Activated naive CD8-positive, alpha-beta T cell treated with anti-CD3 and anti-CD28 coated beads, Interleukin-2, amount 50 U/mL, for 24 hours (primary cell): Measurements from ENCODE around the gene C1QTNF5.
A peak's percentile ranks its signal among the peaks of the same experiment; 100 is the strongest.

Experiments
- ATAC-seq: fragments of 150-1000 bp; cut with Tn5 transposase; one replicate; pipeline ENCODE4 v1.10.0; 2021
- DNase-seq: peaks from one replicate; pipeline ENCODE4 v3.0.0; 2021
- H3K27ac Mint-ChIP-seq: one replicate; pipeline ENCODE4 v1.8.0; 2021; ENCODE audit warnings: mild to moderate bottlenecking, mixed read lengths
- H3K27me3 Mint-ChIP-seq: one replicate; pipeline ENCODE4 v1.8.0; 2021; ENCODE audit warnings: mixed read lengths
- H3K36me3 Mint-ChIP-seq: one replicate; pipeline ENCODE4 v1.8.0; 2021; ENCODE audit warnings: low read depth, mixed read lengths
- H3K4me1 Mint-ChIP-seq: one replicate; pipeline ENCODE4 v1.8.0; 2021; ENCODE audit warnings: mixed read lengths
- H3K4me3 Mint-ChIP-seq: one replicate; pipeline ENCODE4 v1.8.0; 2021; ENCODE audit warnings: mild to moderate bottlenecking, moderate library complexity, mixed read lengths
- H3K9me3 Mint-ChIP-seq: one replicate; pipeline ENCODE4 v1.8.0; 2021; ENCODE audit warnings: mixed read lengths

C1QTNF5 gene

DNA sequence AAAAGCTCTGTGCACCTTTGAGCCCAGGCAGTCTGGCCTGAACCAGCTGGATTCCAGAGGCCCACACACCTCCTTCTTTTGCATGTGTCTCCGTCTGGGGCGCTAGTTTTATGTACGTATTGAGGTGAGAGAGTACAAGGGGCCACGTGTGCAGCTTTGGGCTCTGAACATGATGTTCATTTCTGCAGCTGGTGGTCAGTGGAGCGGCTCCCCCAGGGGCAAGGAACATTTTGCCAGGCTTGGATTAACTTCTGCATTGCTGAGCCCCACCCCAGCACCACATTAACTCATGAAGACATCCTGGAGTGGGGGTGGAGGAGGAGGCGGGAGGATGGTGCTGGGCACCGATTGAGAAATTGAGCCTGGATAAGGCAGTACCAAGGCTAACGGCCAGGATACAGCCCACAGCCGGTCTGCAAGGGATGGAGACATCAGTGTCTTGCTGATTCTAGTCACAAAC is 27.0 kb upstream of the C1QTNF5 start:
- no peak for DNase-seq
- ATAC-seq: no peak
- Mint-ChIP-seq H3K27ac (no peak overlapping the region), H3K27me3 (peaks cover 41% of the 10 kb centered on the region), H3K36me3 (no peaks in the 10 kb centered on the region), H3K9me3 (no peaks in the 10 kb centered on the region), H3K4me1 (peaks cover 3% of the 10 kb centered on the region), H3K4me3 (no peak overlapping the region)

DNA sequence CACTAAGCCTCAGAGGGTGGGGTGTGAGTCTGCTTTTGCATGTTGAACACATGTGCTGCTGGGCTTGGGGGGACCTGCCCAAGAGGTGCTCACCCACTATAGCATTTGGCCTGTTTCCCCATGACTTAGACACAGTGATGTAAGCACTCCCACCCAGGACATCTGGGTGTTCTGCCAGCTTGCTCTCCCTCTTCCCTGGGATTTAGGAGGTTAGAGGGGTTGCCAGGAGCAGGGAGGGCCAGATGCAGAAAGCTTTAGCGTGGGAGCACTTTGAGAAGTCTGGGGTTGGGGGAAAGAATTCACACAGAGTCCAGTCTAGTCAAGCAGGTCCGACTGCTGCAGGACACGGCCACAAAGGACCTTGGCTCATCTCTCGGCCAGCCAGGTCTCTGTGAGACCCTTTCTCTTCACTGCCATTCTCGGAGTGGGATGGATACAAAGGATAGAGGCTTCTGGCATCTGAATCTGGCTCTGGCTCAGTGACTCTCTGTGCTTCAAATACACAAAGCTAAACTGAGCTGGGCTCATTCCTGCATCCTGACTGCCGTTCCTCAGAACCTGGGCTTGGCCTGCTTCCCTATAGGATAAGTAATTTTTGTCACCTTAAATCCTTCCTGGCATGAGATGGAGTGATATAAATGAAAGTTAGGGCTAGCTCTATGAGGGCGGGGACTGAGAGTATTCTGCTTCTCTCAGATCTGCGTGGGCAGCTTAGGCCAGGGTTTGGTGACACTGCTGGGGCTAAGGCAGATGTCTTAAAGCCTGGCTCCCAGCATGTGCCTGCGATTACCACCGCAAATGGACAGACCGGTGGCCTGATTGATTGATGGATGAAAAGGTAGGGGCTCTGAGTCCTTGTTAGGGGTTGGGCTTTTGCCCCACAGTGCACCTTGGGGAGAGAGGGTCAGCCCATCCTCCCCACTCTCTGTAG is 26.3 kb upstream of the C1QTNF5 start:
- ATAC-seq (no peak), DNase-seq (no peak)
- H3K27me3 Mint-ChIP-seq: peaks cover 45% of the 10 kb centered on the region
- no peak overlapping the region for H3K4me3 Mint-ChIP-seq
- peaks cover 3% of the 10 kb centered on the region for H3K4me1 Mint-ChIP-seq
- H3K27ac Mint-ChIP-seq: no peak overlapping the region
- H3K9me3 Mint-ChIP-seq: no peaks in the 10 kb centered on the region
- no peaks in the 10 kb centered on the region for H3K36me3 Mint-ChIP-seq

DNA sequence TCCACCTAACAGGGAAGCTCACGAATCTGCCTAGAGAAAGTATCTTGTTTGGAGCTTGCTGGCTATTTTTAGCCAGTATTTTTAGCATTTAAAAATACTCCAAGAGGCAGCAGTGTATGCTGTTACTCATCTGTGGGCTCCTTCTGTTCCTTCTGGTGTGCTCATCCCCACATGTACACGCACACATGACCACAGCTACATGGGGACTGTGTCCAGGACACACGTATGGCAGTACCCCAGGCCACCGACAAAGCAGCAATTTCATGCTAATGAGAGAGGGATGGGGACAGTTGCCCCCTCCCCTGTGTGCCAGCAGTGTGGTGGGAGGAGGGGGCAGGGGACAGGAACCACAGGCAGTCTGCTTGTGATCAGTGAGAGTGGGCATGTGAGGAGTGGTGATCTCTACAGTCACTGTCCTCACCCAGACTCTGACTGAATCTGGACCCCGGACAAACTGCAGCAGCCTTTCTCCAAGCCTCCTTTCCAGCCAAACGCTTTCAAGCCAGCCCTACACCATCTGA is 24.4 kb upstream of the C1QTNF5 start:
- H3K27me3 Mint-ChIP-seq: peaks cover 46% of the 10 kb centered on the region
- no peak overlapping the region for H3K27ac Mint-ChIP-seq
- H3K9me3 Mint-ChIP-seq: no peaks in the 10 kb centered on the region
- H3K4me3 Mint-ChIP-seq: no peak overlapping the region
- H3K36me3 Mint-ChIP-seq: no peaks in the 10 kb centered on the region
- no peak for ATAC-seq
- peaks cover 3% of the 10 kb centered on the region for H3K4me1 Mint-ChIP-seq
- DNase-seq: no peak

DNA sequence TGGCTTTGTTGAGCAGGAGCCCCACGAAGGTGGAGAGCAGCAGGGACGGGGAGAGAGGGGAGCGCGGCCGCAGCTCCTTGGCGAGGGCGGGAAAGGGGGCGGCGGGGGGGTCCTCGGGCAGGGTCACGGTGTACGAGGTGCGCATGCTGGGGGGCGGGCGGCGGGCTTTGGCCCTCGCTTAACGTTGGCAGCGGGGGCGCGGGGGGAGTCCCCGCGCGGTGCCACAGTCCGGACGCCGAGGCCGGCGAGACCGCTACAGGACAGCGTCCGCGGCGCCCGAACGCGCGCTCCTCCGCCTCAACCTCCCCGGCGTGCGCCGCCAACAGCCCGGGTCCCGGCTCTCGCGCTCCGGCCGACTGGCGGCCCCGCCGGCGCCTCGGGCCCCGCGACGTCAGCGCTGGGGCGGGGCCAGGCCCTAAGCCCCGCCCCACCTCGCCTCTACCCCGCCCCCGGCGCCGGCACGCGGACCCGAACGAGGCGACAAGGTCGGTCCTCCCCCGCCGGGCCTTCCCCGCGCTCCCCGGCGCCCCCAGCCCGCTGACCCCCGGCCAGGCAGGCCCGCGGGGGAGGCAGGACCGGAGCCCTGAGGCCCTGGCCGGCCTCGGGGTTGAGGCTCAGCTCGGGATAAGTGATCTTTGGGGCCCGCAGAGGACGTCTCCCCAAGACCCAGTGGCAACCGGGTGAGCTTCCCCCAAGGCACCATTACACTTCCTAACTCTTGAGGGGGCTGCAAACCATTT is 23.3 kb upstream of the C1QTNF5 start:
- Mint-ChIP-seq H3K4me1 (peaks cover 6% of the 10 kb centered on the region), H3K27ac (no peak overlapping the region), H3K9me3 (no peaks in the 10 kb centered on the region), H3K4me3 (no peak overlapping the region), H3K36me3 (no peaks in the 10 kb centered on the region), H3K27me3 (peaks cover 44% of the 10 kb centered on the region)
- peak; percentile 59 for ATAC-seq
- peak; percentile 63 for DNase-seq

DNA sequence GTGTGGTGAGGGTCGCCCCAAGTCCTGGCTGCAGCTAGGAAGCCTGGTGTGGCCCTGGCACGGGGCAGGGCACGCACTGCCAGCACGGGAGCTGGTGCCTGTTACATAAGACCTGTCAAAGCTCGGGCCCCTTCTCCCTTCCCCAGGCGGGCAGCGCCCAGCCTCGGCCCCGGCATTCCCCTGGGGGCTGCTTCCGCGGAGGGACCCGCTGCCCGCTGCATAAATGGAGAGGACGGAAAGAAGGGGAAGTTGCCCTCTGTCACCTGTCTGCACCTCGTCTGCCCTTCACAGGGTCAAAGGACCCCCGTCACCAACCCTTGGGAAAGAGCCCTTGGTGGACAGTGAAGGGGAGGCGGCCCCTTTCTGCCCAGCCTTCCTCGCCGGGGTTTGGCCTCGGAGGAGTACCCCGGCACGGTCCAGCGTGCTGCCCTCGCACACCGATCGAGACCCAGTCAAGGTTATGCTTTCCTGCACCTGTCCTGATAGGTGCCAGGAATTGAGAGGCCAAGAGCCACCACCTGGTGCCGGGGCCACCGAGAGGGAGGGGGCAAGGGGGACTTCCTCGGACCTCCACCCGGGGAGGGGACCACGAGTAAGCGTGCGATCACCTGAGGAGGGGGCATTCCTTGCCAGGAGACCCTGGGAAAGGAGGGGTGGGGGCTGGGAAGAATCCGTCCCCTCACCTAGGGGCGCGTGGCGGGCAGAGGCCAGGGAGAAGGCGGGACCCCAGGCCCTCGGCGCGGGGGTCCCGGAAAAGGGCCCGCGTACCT is 22.6 kb upstream of the C1QTNF5 start:
- Mint-ChIP-seq H3K36me3 (no peaks in the 10 kb centered on the region), H3K27ac (no peak overlapping the region), H3K4me1 (peaks cover 6% of the 10 kb centered on the region), H3K4me3 (no peak overlapping the region), H3K9me3 (no peaks in the 10 kb centered on the region), H3K27me3 (peaks cover 44% of the 10 kb centered on the region)
- ATAC-seq: no peak
- DNase-seq: no peak

DNA sequence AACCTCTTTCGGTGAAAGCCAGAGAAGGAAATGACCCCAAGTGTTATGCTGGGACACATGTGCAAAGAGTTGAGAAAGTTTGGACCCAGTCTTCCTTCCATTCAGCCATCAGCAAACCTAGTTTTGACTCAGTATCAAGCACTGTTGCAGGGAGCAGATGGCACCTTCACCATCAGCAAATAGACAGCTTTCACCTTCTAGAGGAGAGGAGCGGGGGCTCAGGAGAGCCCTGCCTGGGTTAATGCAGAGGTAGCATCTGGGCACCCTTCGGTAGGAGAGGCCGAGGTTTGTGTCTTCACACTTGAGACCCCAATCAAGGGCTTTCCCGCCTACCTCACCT is 22.0 kb upstream of the C1QTNF5 start:
- DNase-seq (no peak), ATAC-seq (no peak)
- Mint-ChIP-seq H3K4me1 (peaks cover 6% of the 10 kb centered on the region), H3K4me3 (no peak overlapping the region), H3K27me3 (peaks cover 46% of the 10 kb centered on the region), H3K9me3 (no peaks in the 10 kb centered on the region), H3K36me3 (no peaks in the 10 kb centered on the region), H3K27ac (no peak overlapping the region)

DNA sequence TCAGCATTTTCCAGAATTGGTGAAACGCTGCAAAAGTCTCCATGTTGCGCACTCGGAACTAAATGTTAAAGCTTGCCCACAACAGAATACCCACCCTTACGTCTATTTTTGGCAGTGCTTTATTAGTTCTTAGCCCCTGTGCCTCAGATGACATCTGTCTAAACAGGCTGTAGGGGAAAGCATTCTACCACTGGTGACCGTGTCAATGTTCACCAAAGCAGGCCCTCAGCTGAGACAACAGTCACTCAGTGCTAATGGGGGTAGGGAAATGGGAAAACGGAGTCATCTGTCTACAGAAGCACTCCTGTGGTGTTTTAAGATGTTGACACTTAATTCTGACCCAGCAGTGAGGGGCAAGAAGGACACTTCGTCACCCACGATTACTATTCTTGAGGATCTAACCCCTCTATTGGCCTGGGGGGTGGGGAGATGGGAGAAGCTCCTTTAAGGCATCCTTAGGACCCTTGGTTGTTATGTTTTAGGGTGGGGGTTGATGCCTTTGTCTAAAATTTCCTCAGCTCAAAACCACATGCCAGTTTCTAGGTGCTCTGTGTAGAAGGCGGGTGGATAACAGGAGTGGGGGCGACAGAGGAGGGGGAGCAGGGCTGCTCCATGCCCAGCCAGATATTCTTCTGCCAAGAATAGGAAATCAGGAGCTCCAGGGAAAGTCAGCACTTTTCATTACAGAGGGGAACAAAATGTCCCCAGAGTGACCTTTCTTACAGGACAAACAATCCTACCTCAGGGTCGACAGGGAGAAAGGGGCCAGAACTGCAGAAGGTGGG is 21.4 kb upstream of the C1QTNF5 start:
- no peaks in the 10 kb centered on the region for H3K36me3 Mint-ChIP-seq
- ATAC-seq (no peak), DNase-seq (no peak)
- no peak overlapping the region for H3K4me3 Mint-ChIP-seq
- H3K27ac Mint-ChIP-seq: no peak overlapping the region
- H3K27me3 Mint-ChIP-seq: peaks cover 45% of the 10 kb centered on the region
- peaks cover 6% of the 10 kb centered on the region for H3K4me1 Mint-ChIP-seq
- no peaks in the 10 kb centered on the region for H3K9me3 Mint-ChIP-seq

DNA sequence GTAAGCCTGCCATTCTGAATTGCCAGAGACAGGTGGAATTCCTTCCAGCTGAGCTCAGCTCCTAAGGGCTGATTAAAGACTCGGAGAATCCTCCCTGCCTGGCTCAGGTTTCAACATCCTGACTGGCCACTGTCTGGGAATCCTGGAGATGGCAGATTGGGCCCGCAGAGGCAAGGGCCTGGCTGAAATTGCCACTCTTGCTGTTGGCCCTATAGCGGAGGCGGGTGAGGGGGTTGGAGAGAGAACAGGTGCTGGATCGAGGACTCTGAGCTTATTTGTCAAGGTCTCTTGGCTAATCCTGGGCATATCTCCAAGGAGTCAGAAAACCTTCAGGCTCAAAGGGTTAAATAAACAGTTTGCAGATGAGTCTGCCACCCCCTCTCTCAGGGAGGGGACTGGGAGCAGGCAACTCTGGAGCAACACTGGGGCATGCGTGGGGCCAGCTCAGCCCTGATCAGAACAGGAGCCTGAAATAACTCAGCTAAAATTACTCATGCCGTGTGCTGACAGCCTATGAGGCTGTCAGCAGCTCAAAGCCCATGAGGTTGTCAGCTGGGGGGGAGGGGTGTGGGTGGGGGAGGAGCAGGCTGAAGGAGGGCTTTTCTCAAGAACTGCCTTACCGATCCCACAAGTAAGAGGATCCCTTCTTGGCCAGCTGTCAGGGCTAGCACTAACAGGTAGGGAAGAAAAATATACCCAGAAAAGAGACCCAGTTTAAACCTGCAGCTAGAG is 20.5 kb upstream of the C1QTNF5 start:
- Mint-ChIP-seq H3K27me3 (peaks cover 41% of the 10 kb centered on the region), H3K27ac (no peak overlapping the region), H3K36me3 (no peaks in the 10 kb centered on the region), H3K4me1 (peaks cover 10% of the 10 kb centered on the region), H3K4me3 (no peak overlapping the region), H3K9me3 (no peaks in the 10 kb centered on the region)
- no peak for DNase-seq
- ATAC-seq: peak; percentile 67

DNA sequence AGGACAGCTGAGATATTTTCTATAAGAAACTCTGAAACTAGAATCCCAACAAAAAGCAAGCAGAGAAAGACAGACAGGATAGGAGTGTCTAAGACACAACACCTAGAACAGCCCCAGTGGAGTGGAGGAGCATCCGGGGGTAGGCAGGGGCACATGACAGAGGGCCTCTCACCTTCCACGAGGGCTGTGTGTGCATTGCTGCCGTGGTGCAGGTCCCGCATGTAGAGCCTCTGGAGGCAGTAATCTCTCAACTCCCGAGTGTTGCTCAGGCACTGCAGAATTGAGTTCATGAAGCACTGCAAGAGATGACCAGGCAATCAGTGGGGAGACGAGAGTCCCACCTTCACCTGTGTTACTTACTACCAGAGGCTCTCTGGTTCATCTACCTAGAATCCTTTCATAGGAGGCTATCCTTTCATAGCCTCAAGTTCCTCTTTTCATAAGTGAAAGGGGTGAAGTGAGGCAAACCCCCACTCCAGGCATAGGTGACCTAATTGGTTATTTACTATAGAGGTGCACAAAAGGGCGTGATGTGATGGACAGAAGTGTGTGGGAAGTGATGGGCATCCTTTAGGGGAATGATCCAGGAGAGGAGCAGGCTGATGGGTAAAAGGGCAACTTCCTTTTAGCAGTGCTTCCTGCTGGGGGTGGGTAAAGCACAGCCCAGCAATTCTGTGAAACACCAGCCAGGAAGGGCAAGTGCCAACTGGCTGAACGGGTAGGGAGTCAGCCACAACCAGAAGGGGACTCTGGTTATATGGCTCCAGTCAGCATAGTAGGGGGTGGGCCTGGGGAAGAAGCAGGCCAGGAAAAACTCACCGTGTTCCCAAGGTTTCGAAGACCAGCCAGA is 18.9 kb upstream of the C1QTNF5 start:
- H3K27ac Mint-ChIP-seq: no peak overlapping the region
- H3K4me3 Mint-ChIP-seq: no peak overlapping the region

DNA sequence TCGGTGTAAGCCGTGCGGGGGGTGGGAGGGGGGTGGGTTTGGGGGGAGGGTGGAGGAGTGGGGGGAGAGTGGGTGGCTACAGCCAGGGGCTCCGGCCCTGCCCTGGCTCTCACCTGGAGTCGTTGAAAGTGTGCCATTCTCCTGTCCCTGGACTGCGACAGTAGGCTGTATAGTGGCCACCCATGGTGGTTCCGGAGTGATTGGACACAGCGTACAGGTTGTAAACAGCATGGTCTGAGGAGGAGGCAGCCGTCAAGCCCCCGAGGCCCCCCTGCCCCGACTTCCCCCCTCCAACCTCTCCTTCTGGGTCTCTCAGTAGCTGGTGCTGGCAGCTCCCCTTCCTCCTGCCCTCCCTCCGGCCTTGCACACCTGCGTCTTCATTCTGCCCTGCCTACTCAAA is 16.4 kb upstream of the C1QTNF5 start:
- peaks cover 6% of the 10 kb centered on the region for H3K4me1 Mint-ChIP-seq
- H3K36me3 Mint-ChIP-seq: no peaks in the 10 kb centered on the region
- no peak for ATAC-seq
- H3K4me3 Mint-ChIP-seq: peak overlapping the region; percentile 29
- no peaks in the 10 kb centered on the region for H3K9me3 Mint-ChIP-seq
- H3K27ac Mint-ChIP-seq: no peak overlapping the region
- peaks cover 33% of the 10 kb centered on the region for H3K27me3 Mint-ChIP-seq
- no peak for DNase-seq

More for the DNA sequence above, 18.9 kb upstream of the C1QTNF5 start:
- ATAC-seq (no peak), DNase-seq (no peak)
- H3K4me1 Mint-ChIP-seq: peaks cover 9% of the 10 kb centered on the region
- peaks cover 38% of the 10 kb centered on the region for H3K27me3 Mint-ChIP-seq
- H3K9me3 Mint-ChIP-seq: no peaks in the 10 kb centered on the region
- H3K36me3 Mint-ChIP-seq: no peaks in the 10 kb centered on the region

DNA sequence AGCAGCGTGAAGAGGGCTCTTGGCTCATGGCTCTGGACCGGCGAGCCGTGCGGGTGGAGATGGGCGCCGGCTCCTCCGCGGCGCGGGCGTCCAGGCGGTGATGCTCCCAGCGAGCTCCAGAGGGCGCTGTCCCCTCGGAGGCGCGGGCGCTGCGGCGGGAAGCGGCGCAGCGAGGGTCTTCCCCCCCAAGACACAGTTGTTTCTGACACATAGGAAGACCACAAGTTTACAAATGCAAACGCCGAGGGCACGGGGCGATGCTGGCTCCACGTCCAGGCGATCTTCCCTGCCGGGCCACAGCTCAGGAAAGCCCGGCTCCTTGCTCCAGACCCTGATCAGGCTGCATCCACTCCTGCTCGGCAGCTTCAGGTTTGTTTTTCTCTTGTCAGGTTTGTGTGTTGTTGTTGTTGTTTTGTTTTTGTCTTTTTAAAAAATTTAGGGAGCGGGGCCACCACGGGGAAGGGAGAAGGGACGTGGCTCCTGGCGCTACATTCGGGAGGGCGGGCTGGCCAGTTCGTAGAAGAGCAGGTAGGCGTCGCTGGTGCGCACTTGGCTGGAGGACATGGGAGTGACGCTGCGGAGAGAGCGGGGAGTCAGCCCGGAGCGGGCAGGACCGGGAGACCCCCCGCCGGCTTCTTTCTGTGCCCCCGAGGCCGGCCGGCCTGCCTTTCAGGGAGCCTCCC is 15.8 kb upstream of the C1QTNF5 start:
- ATAC-seq (peak; percentile 81), DNase-seq (peak; percentile 76)
- Mint-ChIP-seq H3K4me3 (peak overlapping the region; percentile 82), H3K36me3 (no peaks in the 10 kb centered on the region), H3K9me3 (no peaks in the 10 kb centered on the region), H3K4me1 (peaks cover 6% of the 10 kb centered on the region), H3K27ac (no peak overlapping the region), H3K27me3 (peaks cover 37% of the 10 kb centered on the region)

DNA sequence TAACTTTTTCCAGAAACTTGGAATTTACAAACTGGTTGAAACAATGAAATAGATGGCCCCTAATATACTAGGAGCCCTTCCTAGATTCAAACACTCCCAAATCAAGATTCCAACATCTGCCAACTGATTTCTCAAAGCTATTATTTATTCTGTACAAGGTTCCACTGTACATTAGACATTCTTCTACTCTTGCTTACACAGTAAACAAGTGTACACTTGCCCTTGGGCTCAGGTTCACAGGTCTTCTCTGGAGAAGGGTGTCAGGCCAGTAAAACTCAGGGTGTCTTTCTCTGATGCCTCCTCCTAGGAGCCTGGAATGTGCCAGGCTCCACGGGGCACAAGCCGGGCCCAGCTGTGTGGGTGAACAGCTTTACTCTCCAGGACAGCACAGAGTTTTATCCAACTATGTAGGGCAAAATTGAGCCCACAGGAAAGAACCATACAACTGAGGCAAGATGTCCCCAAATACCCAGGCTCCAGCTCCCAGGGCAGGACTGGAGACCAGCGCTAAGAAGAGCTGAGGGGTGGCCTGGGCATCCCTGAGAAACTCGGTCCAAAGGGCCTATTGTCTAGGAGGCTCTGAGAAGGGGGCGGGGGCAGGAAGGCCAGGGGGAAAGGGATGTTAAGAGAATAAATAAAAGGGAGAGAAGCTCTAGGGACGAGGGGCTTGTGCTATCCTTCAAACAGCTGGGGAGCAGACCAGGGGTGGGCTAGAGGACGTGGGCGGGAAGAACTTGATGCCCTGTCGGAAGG is 14.6 kb upstream of the C1QTNF5 start:
- peaks cover 44% of the 10 kb centered on the region for H3K27me3 Mint-ChIP-seq
- no peak overlapping the region for H3K27ac Mint-ChIP-seq
- no peaks in the 10 kb centered on the region for H3K36me3 Mint-ChIP-seq
- no peak overlapping the region for H3K4me3 Mint-ChIP-seq
- no peaks in the 10 kb centered on the region for H3K9me3 Mint-ChIP-seq
- peaks cover 6% of the 10 kb centered on the region for H3K4me1 Mint-ChIP-seq
- DNase-seq (no peak), ATAC-seq (no peak)
